Gastroesophageal sphincter (tissue), 4 donors: ENCODE measurements around the gene UNKL. TPM values are rescaled to one million over a fixed set of nuclear protein-coding genes. Genes with fewer than 3 reads are reported as not detected.

Experiments
- ATAC-seq: fragments of 150-250 bp; one replicate; pipeline ENCODE4 v1.9.1; 2016; ENCODE audit warnings: mild to moderate bottlenecking, moderate library complexity
- H3K27ac ChIP-seq, 4 donors: fragments of 200-600 bp; sonication (generic) in 3 of 4; 1 replicate in 3 of 4; 2 replicates in 1 of 4; pipeline ENCODE4 v1.5.1; 2016 to 2019
- H3K27me3 ChIP-seq: fragments of 200-600 bp; sonication (generic); one replicate; pipeline ENCODE4 v1.5.1; 2019
- H3K36me3 ChIP-seq, 2 donors: fragments of 200-600 bp; sonication (generic); one replicate each; pipeline ENCODE4 v1.5.1; 2019; ENCODE audit warnings: control low read depth in 1 of 2
- H3K4me1 ChIP-seq, 3 donors: fragments of 200-600 bp; sonication (generic); 1 replicate in 2 of 3; 2 replicates in 1 of 3; pipeline ENCODE4 v1.5.1; 2016 to 2019; ENCODE audit warnings: control low read depth in 2 of 3
- H3K4me3 ChIP-seq, 2 donors: fragments of 200-600 bp; sonication (generic); one replicate each; pipeline ENCODE4 v1.5.1; 2019; ENCODE audit warnings: mild to moderate bottlenecking in 1 of 2, moderate library complexity in 1 of 2
- H3K9me3 ChIP-seq, 3 donors: fragments of 200-600 bp; sonication (generic); one replicate each; pipeline ENCODE4 v1.5.1; 2017 to 2019; ENCODE audit warnings: control low read depth in 2 of 3
- CTCF ChIP-seq, 4 experiments: fragments of 200-600 bp in 2 of 4; fragments of 450-650 bp in 2 of 4; sonication (generic) in 1 of 4; IDR thresholded peaks; one replicate each; pipeline ENCODE4 v1.5.1; 2017 to 2019; ENCODE audit warnings: antibody characterized with exemption in 4 of 4, mild to moderate bottlenecking in 2 of 4, moderate library complexity in 2 of 4
- EP300 ChIP-seq: sonication (generic); formaldehyde crosslinking; IDR thresholded peaks from one replicate; pipeline ENCODE4 v1.6.1; 2017; ENCODE audit warnings: antibody characterized with exemption, mild to moderate bottlenecking
- POLR2A ChIP-seq, 2 donors: fragments of 450-650 bp; IDR thresholded peaks; one replicate each; pipeline ENCODE4 v1.6.1; 2017; ENCODE audit warnings: antibody characterized with exemption in 2 of 2, mild to moderate bottlenecking in 2 of 2, moderate library complexity in 1 of 2
- POLR2AphosphoS5 ChIP-seq: sonication (generic); formaldehyde crosslinking; IDR thresholded peaks from one replicate; pipeline ENCODE4 v1.6.1; 2017; ENCODE audit warnings: antibody characterized with exemption
- WGBS, 2 donors: methylation state at CpG; one replicate each; pipeline ENCODE4 v1.1.5; 2018; ENCODE audit warnings: low coverage in 1 of 2; 5-methylcytosine and 5-hydroxymethylcytosine counted together
- total RNA-seq, 4 donors: library from RNA; depleted of rRNA; stranded (reverse); fragments of >200 nt; gene quantifications; one replicate each; pipeline ENCODE4 v1.1.0, GENCODE V29; 2016

UNKL gene
- total RNA-seq, 4 donors from 2014 or later, result 12.3 to 29.4 (median 16.4) TPM

GRCh38 chr16:1334739-1335138 lies 79.8 kb downstream of the UNKL start:
- TF ChIP-seq POLR2AphosphoS5, result no peak
- no peak for TF ChIP-seq CTCF (IDR thresholded peaks at IDR 0.05)
- no peak for TF ChIP-seq POLR2A (IDR thresholded peaks at IDR 0.05)
- no peak for TF ChIP-seq EP300
- Histone ChIP-seq H3K27ac (no peak overlapping the region), H3K4me1 (peaks cover 0 to 37% (median 26%) of the 10 kb centered on the region in 3 donors), H3K36me3 (no peaks in the 10 kb centered on the region), H3K9me3 (peaks cover 0 to 10% (median 0%) of the 10 kb centered on the region in 3 donors), H3K4me3 (no peak overlapping the region), H3K27me3 (peaks cover 91% of the 10 kb centered on the region)
- WGBS, 2 donors, result no CpG with 5 or more reads among the region's 9 CpGs
- no peak for ATAC-seq

GRCh38 chr16:1333854-1334700 lies 80.4 kb downstream of the UNKL start:
- peaks cover 88% of the 10 kb centered on the region for H3K27me3 ChIP-seq
- TF ChIP-seq POLR2AphosphoS5, result no peak
- no peak for TF ChIP-seq CTCF (IDR thresholded peaks at IDR 0.05)
- no peak for TF ChIP-seq POLR2A (IDR thresholded peaks at IDR 0.05)
- no peak for TF ChIP-seq EP300
- no peak for ATAC-seq
- H3K9me3 ChIP-seq, result peaks cover 0 to 10% (median 0%) of the 10 kb centered on the region in 3 donors
- peak overlapping the region in 1 of 2 donors; percentile 49 for H3K4me3 ChIP-seq
- WGBS, 2 donors, result 0% methylated on average over 2 to 12 of the region's 78 CpGs
- H3K4me1 ChIP-seq, result peaks cover 0 to 37% (median 26%) of the 10 kb centered on the region in 3 donors
- H3K27ac ChIP-seq, result no peak overlapping the region
- no peaks in the 10 kb centered on the region for H3K36me3 ChIP-seq

- Histone ChIP-seq H3K27me3 (peaks cover 80% of the 10 kb centered on the region), H3K4me1 (peaks cover 0 to 37% (median 26%) of the 10 kb centered on the region in 3 donors), H3K27ac (peak within 1 kb of the TSS in 1 of 4 donors; percentile 45), H3K4me3 (peak within 1 kb of the TSS in 1 of 2 donors; percentile 49), H3K36me3 (peaks cover 0 to under 1% of the 10 kb centered on the region in 2 donors), H3K9me3 (peaks cover 0 to 10% (median 0%) of the 10 kb centered on the region in 3 donors)
- WGBS, 2 donors, result no CpG with 5 or more reads among the region's 83 CpGs
- ATAC-seq, result peak; percentile 43
- TF ChIP-seq EP300, result no peak
- no peak for TF ChIP-seq CTCF (IDR thresholded peaks at IDR 0.05)
- TF ChIP-seq POLR2A (IDR thresholded peaks at IDR 0.05), result no peak
- TF ChIP-seq POLR2AphosphoS5, result no peak
Measured at GRCh38 chr16:1333149-1333812, 81.2 kb downstream of the UNKL start, which contains the start of gene BAIAP3. TSS of gene BAIAP3 (plus strand) at chr16:1333645. CDS start at chr16:1338550, 4,905 bp downstream.

- no peak for ATAC-seq
- TF ChIP-seq POLR2A (IDR thresholded peaks at IDR 0.05) (no peak), POLR2AphosphoS5 (no peak), EP300 (no peak), CTCF (IDR thresholded peaks at IDR 0.05) (no peak)
- peaks cover 0 to 37% (median 26%) of the 10 kb centered on the region in 3 donors for H3K4me1 ChIP-seq
- peaks cover 0 to 10% (median 0%) of the 10 kb centered on the region in 3 donors for H3K9me3 ChIP-seq
- peak overlapping the region in 1 of 4 donors; percentile 45 for H3K27ac ChIP-seq
- H3K27me3 ChIP-seq, result peaks cover 74% of the 10 kb centered on the region
- peak overlapping the region in 1 of 2 donors; percentile 49 for H3K4me3 ChIP-seq
- peaks cover 0 to 6% of the 10 kb centered on the region in 2 donors for H3K36me3 ChIP-seq
- whole genome bisulfite sequencing, 2 donors, result 6 to 8% methylated on average over 8 to 9 of the region's 26 CpGs
Measured at GRCh38 chr16:1332618-1333148, 81.8 kb downstream of the UNKL start.
